Keratinocyte (primary cell): ENCODE data around the gene ZC2HC1B. TPM values are rescaled to one million over a fixed set of nuclear protein-coding genes. Genes with fewer than 3 reads are reported as not detected.

ENCODE experiments used
- DNase-seq: peaks from one replicate; pipeline ENCODE4 v3.0.0-alpha.2; 2011; ENCODE audit warnings: low read depth, missing footprints, low spot score
- FAIRE-seq: peaks from 2 replicates; lab custom pipeline; 2011; peaks lifted over from hg19 to GRCh38; lab: Jason Lieb, UNC
- H2AFZ ChIP-seq: 2 replicates; pipeline ENCODE4 v1.6.0; 2012; ENCODE audit warnings: low read length, control low read depth, inconsistent platforms; ENCODE audit not compliant: control insufficient read depth
- H3K27ac ChIP-seq: 2 replicates; pipeline ENCODE4 v1.5.1; 2011; ENCODE audit warnings: low read length; ENCODE audit not compliant: control insufficient read depth, insufficient read depth
- H3K27me3 ChIP-seq: 3 replicates; pipeline ENCODE4 v1.6.0; 2011; ENCODE audit warnings: low read length; ENCODE audit not compliant: control insufficient read depth, insufficient read depth; ENCODE audit errors: extremely low read depth
- H3K36me3 ChIP-seq, 2 experiments: 2 replicates in 1 of 2; 3 replicates in 1 of 2; pipeline ENCODE4 v1.5.1; 2011; ENCODE audit warnings: low read length in 2 of 2, mild to moderate bottlenecking in 1 of 2; ENCODE audit not compliant: control insufficient read depth in 2 of 2, insufficient read depth in 2 of 2; ENCODE audit errors: extremely low read depth in 1 of 2
- H3K4me1 ChIP-seq: 3 replicates; pipeline ENCODE4 v1.5.1; 2011; ENCODE audit warnings: low read length; ENCODE audit not compliant: control insufficient read depth, insufficient read depth; ENCODE audit errors: extremely low read depth
- H3K4me2 ChIP-seq: 3 replicates; pipeline ENCODE4 v1.6.0; 2011; ENCODE audit warnings: low read depth, low read length; ENCODE audit not compliant: control insufficient read depth, insufficient read depth; ENCODE audit errors: extremely low read depth
- H3K4me3 ChIP-seq, 3 experiments: fragments of 200-600 bp in 1 of 3; sonication (generic) in 1 of 3; 2 replicates in 2 of 3; 3 replicates in 1 of 3; pipeline ENCODE4 v1.5.1; 2011 to 2016; ENCODE audit warnings: low read length in 3 of 3, mild to moderate bottlenecking in 3 of 3, control low read depth in 2 of 3, inconsistent platforms in 1 of 3, low read depth in 1 of 3, mixed read lengths in 1 of 3, mixed run types in 1 of 3, moderate library complexity in 1 of 3; ENCODE audit not compliant: control insufficient read depth in 2 of 3, insufficient read depth in 2 of 3; ENCODE audit errors: extremely low read depth in 1 of 3
- H3K79me2 ChIP-seq: 2 replicates; pipeline ENCODE4 v1.6.0; 2012; ENCODE audit warnings: low read length; ENCODE audit not compliant: control insufficient read depth, insufficient read depth
- H3K9ac ChIP-seq: 3 replicates; pipeline ENCODE4 v1.6.0; 2011; ENCODE audit warnings: low read length; ENCODE audit not compliant: control insufficient read depth, insufficient read depth; ENCODE audit errors: extremely low read depth
- H3K9me1 ChIP-seq: 3 replicates; pipeline ENCODE4 v1.6.0; 2011; ENCODE audit warnings: low read length; ENCODE audit not compliant: control insufficient read depth, insufficient read depth; ENCODE audit errors: extremely low read depth
- H3K9me3 ChIP-seq: 2 replicates; pipeline ENCODE4 v1.5.1; 2012; ENCODE audit warnings: low read depth, low read length; ENCODE audit not compliant: control insufficient read depth
- H4K20me1 ChIP-seq: 3 replicates; pipeline ENCODE4 v1.6.0; 2011; ENCODE audit warnings: low read length; ENCODE audit not compliant: control insufficient read depth, insufficient read depth; ENCODE audit errors: extremely low read depth
- EZH2 ChIP-seq: IDR thresholded peaks from one replicate; pipeline ENCODE4 v1.6.1; 2012; ENCODE audit warnings: inconsistent platforms, mild to moderate bottlenecking, low read length, moderate library complexity
- dilution Hi-C: fragments of 300-500 bp; cut with MboI; formaldehyde crosslinking; loops from one replicate; pipeline ENCODE4 v1.7.0; 2020; ENCODE audit warnings: low sequenced_read_pairs; ENCODE audit not compliant: extremely low pct_ligation_motif_present
- polyA plus RNA-seq, 5 experiments: library from polyadenylated mRNA; depleted of rRNA in 3 of 5; stranded (reverse) in 3 of 5; stranded (forward) in 1 of 5; unstranded in 1 of 5; fragments of >200 nt; gene quantifications; 1 replicate in 1 of 5; 2 replicates in 3 of 5; 3 replicates in 1 of 5; pipeline versions ENCODE4 v1.2.1 to v1.2.3, GENCODE V29; 2011 to 2012; ENCODE audit warnings: missing spikeins in 2 of 5, low read depth in 1 of 5, low replicate concordance in 1 of 5
- TF ChIP-seq, protein P1 (sequence below), 3 experiments: IDR thresholded peaks in 1 of 3; conservative IDR thresholded peaks in 1 of 3; optimal IDR thresholded peaks in 1 of 3; 2 replicates in 2 of 3; 3 replicates in 1 of 3; pipeline versions ENCODE3 to v1.5.1; 2011; ENCODE audit warnings: low read length in 3 of 3, mild to moderate bottlenecking in 3 of 3, moderate library complexity in 2 of 3, control low read depth in 1 of 3, inconsistent platforms in 1 of 3; ENCODE audit not compliant: insufficient read depth in 2 of 3; ENCODE audit errors: extremely low read depth in 1 of 3

Gene ZC2HC1B
- polyA plus RNA-seq, 1 donor (not counting 4 experiments of a cell fraction or from before 2014, with no cell fraction given): not detected

DNA sequence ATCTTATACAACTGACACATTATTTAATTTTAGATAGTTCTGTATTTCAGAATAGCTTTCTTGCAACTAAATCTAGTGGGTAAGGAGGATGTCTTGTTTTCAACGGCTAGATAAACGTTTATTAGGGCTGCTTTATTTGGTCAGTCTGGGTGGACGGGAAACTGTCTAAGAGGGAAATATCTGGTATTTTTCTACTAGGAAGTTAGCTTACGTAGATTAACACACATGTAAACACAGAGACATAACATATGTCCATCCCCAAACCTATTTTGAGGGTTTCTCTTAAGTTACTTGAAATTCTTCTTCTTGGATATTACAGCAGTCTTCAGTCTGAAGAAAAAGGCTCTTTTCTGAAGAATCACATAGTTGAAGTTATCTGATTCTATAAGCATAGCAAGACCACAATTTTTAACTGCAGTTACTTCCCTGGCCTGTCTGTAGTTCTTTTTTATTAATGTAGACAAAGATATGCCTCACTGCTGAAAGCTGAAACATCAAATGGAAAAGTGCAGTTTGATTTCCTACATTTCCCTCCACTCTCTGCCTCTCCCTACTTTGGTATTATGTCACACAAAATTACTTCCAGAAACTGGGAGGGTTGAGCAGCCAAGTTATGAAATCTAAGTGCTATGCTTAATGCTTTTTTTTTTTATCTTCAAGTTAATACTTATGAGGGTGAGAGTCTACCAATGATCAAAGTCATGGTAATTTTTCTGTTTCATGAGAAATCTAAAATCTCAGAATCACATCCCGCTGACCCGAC is 106.4 kb downstream of the ZC2HC1B start:
- H3K27me3 ChIP-seq: no peaks in the 10 kb centered on the region
- no peaks in the 10 kb centered on the region for H3K36me3 ChIP-seq
- TF ChIP-seq EZH2: no peak
- TF ChIP-seq, protein P1, sequence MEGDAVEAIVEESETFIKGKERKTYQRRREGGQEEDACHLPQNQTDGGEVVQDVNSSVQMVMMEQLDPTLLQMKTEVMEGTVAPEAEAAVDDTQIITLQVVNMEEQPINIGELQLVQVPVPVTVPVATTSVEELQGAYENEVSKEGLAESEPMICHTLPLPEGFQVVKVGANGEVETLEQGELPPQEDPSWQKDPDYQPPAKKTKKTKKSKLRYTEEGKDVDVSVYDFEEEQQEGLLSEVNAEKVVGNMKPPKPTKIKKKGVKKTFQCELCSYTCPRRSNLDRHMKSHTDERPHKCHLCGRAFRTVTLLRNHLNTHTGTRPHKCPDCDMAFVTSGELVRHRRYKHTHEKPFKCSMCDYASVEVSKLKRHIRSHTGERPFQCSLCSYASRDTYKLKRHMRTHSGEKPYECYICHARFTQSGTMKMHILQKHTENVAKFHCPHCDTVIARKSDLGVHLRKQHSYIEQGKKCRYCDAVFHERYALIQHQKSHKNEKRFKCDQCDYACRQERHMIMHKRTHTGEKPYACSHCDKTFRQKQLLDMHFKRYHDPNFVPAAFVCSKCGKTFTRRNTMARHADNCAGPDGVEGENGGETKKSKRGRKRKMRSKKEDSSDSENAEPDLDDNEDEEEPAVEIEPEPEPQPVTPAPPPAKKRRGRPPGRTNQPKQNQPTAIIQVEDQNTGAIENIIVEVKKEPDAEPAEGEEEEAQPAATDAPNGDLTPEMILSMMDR (optimal IDR thresholded peaks at IDR 0.05 in 1 of 3, IDR thresholded peaks at IDR 0.05 in 1 of 3, conservative IDR thresholded peaks at IDR 0.05 in 1 of 3; ENCODE audit: extremely low read depth in 1 of 3, insufficient read depth in 2 of 3, low read length in 3 of 3): no peak
- no peak overlapping the region for H2AFZ ChIP-seq
- no peaks in the 10 kb centered on the region for H3K9me1 ChIP-seq
- no peak for DNase-seq
- H3K4me2 ChIP-seq: no peak overlapping the region
- H3K9me3 ChIP-seq: no peaks in the 10 kb centered on the region
- no peaks in the 10 kb centered on the region for H3K79me2 ChIP-seq
- H3K9ac ChIP-seq: no peak overlapping the region
- no peak for FAIRE-seq
- H3K27ac ChIP-seq: no peak overlapping the region
- H3K4me3 ChIP-seq: no peak overlapping the region
- H4K20me1 ChIP-seq: no peaks in the 10 kb centered on the region
- dilution Hi-C loops: no loop called here
- no peaks in the 10 kb centered on the region for H3K4me1 ChIP-seq

DNA sequence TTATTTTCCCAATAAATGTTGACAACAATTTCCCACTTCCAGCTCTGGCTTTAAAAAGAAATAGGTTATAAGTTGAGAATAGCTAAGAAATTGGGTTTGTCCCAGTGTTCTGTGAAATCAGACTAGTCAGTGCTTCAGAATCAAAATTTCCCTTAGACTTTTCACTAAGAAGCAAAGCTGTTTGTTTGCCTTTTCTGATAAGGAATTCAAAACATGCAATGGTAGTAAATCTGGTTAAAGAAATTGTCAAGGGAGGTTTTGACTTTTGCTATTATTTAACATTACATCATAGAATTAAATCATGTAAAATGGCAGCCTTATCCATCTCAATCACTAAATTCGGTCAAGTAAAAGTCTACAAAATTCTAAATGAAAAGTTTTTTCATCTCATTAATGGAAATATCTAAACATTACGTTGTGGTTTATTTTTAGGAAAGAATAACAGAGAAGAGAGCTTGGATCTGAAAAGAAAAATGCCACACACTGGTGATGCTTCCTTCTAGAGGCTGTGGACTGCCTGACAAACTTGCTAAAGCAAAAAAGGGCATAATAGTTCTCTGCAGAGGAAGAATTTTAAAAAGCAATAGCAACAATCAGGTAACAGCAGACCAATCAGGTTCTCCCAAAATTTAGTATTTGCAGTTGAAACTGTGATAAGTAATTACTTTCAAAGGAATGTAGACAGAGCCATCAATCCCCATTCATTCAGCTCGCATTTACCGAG is 107.4 kb downstream of the ZC2HC1B start:
- Histone ChIP-seq H3K36me3 (no peaks in the 10 kb centered on the region), H3K4me1 (no peaks in the 10 kb centered on the region), H4K20me1 (no peaks in the 10 kb centered on the region), H3K9me1 (no peaks in the 10 kb centered on the region), H3K27ac (no peak overlapping the region), H3K27me3 (no peaks in the 10 kb centered on the region), H3K9ac (no peak overlapping the region), H3K4me3 (no peak overlapping the region), H3K9me3 (no peaks in the 10 kb centered on the region), H3K4me2 (no peak overlapping the region), H3K79me2 (no peaks in the 10 kb centered on the region), H2AFZ (no peak overlapping the region)
- FAIRE-seq (no peak), DNase-seq (no peak)
- dilution Hi-C loops: no loop called here
- TF ChIP-seq, protein P1 (optimal IDR thresholded peaks at IDR 0.05 in 1 of 3, IDR thresholded peaks at IDR 0.05 in 1 of 3, conservative IDR thresholded peaks at IDR 0.05 in 1 of 3; ENCODE audit: extremely low read depth in 1 of 3, insufficient read depth in 2 of 3, low read length in 3 of 3): no peak
- no peak for TF ChIP-seq EZH2
